ENCODE results near the gene ZNF385D. TPM values are rescaled to one million over a fixed set of nuclear protein-coding genes. Genes with fewer than 3 reads are reported as not detected.

ZNF385D gene, protein sequence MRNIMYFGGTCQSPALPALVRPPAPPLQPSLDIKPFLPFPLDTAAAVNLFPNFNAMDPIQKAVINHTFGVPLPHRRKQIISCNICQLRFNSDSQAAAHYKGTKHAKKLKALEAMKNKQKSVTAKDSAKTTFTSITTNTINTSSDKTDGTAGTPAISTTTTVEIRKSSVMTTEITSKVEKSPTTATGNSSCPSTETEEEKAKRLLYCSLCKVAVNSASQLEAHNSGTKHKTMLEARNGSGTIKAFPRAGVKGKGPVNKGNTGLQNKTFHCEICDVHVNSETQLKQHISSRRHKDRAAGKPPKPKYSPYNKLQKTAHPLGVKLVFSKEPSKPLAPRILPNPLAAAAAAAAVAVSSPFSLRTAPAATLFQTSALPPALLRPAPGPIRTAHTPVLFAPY
- total RNA-seq (ENCODE audit: low replicate concordance), result 0.08 and 0.47 TPM in 2 replicates

DNA sequence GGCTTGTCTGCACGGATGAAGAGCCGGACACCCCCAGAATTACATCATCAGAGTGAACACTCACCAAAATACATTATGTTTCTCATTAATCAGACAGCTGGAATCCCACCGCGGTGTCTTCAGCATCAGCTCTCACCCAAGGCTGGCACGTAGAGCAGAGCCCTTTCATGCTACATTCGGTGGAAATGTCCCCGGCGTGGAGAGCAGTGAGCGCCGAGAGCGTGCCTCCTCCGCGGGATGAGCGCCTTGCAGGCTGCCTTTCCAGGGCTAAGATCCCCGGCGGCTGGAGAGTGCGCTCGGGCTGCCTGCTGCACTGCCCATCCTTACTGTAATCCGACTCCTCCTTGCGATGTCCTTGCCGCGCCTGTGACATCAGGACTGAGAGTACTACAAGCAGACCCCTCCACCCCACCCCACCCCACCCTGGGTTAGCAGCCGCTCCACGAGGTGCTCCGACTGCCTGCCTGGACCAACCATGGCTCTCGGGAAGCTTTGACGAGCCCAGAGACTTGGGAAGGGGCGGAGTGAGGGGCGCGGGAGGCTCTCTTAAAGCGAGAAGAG is at the start of gene ZNF385D:
ZNF385D (minus strand) TSS at position 380 of the 561 bp plus-strand sequence; CDS start at position 86, 294 bp downstream.

Data from smooth muscle cell of the coronary artery (primary cell).